Measurements from ENCODE around the gene CPE. TPM values are rescaled to one million over a fixed set of nuclear protein-coding genes. Genes with fewer than 3 reads are reported as not detected.

The CPE gene
- polyA plus RNA-seq, 6 donors from 2014 or later, result not detected

GRCh38 chr4:165518024-165518616 is 139.3 kb downstream of the CPE start:
- Mint-ChIP-seq H3K27me3 (peaks cover 0 to 9% (median 9%) of the 10 kb centered on the region in 3 donors), H3K27ac (no peak overlapping the region)

GRCh38 chr4:165518686-165519085 is 139.9 kb downstream of the CPE start:
- Mint-ChIP-seq H3K36me3 (no peaks in the 10 kb centered on the region), H3K27ac (no peak overlapping the region), H3K4me1 (no peaks in the 10 kb centered on the region), H3K4me3 (peak overlapping the region in 1 of 8 donors; percentile 58), H3K27me3 (peaks cover 0 to 4% (median 3%) of the 10 kb centered on the region in 3 donors), H3K9me3 (no peaks in the 10 kb centered on the region)
- DNase-seq, result no peak
- ATAC-seq (ENCODE audit: low read depth in 2 of 2), result no peak

More at GRCh38 chr4:165518024-165518616, 139.3 kb downstream of the CPE start:
- no peaks in the 10 kb centered on the region for H3K4me1 Mint-ChIP-seq
- no peaks in the 10 kb centered on the region for H3K9me3 Mint-ChIP-seq
- DNase-seq, result no peak
- H3K4me3 Mint-ChIP-seq, result no peak overlapping the region
- ATAC-seq (ENCODE audit: low read depth in 2 of 2), result no peak
- H3K36me3 Mint-ChIP-seq, result no peaks in the 10 kb centered on the region

- Mint-ChIP-seq H3K4me1 (no peaks in the 10 kb centered on the region), H3K27me3 (peaks cover 0 to 3% (median 0%) of the 10 kb centered on the region in 3 donors), H3K4me3 (no peak overlapping the region), H3K36me3 (no peaks in the 10 kb centered on the region), H3K9me3 (no peaks in the 10 kb centered on the region), H3K27ac (no peak overlapping the region)
- DNase-seq (no peak), ATAC-seq (ENCODE audit: low read depth in 2 of 2) (no peak)
Measured at GRCh38 chr4:165519591-165519990, 140.8 kb downstream of the CPE start.

DNA sequence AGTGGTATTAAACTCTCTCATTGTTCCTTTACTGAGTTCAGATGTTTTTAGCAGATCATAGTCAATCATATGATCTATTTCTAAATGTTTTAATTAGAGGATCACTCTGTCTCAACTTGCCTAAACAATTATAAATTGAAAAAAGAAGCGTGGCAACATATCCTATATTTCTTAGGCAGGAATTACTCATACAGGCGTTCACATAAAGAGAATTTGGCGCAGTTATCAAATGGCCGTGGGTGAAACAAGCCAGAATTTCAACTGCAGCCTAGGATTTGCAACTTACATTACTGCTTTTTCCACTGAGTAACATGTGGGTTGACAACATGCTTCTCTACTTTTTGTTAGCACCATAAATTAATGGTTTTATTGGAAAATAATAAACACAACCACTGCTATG is 141.3 kb downstream of the CPE start:
- no peaks in the 10 kb centered on the region for H3K9me3 Mint-ChIP-seq
- H3K27me3 Mint-ChIP-seq, result peaks cover 0 to 3% (median 0%) of the 10 kb centered on the region in 3 donors
- no peak for DNase-seq
- no peak overlapping the region for H3K4me3 Mint-ChIP-seq
- ATAC-seq (ENCODE audit: low read depth in 2 of 2), result no peak
- no peaks in the 10 kb centered on the region for H3K4me1 Mint-ChIP-seq
- H3K27ac Mint-ChIP-seq, result no peak overlapping the region
- H3K36me3 Mint-ChIP-seq, result no peaks in the 10 kb centered on the region

- no peak for DNase-seq
- no peak overlapping the region for H3K4me3 Mint-ChIP-seq
- H3K4me1 Mint-ChIP-seq, result no peaks in the 10 kb centered on the region
- ATAC-seq (ENCODE audit: low read depth in 2 of 2), result no peak
- H3K9me3 Mint-ChIP-seq, result no peaks in the 10 kb centered on the region
- no peaks in the 10 kb centered on the region for H3K27me3 Mint-ChIP-seq
- no peaks in the 10 kb centered on the region for H3K36me3 Mint-ChIP-seq
- no peak overlapping the region for H3K27ac Mint-ChIP-seq
Measured at GRCh38 chr4:165522050-165522449, 143.2 kb downstream of the CPE start.

GRCh38 chr4:165524532-165525190 is 145.9 kb downstream of the CPE start:
- Mint-ChIP-seq H3K27me3 (no peaks in the 10 kb centered on the region), H3K36me3 (no peaks in the 10 kb centered on the region), H3K4me1 (no peaks in the 10 kb centered on the region), H3K27ac (no peak overlapping the region), H3K9me3 (peaks cover 0 to 6% (median 0%) of the 10 kb centered on the region in 7 donors), H3K4me3 (peak overlapping the region in 1 of 8 donors; percentile 37)
- ATAC-seq (ENCODE audit: low read depth in 2 of 2) (no peak), DNase-seq (no peak)

DNA sequence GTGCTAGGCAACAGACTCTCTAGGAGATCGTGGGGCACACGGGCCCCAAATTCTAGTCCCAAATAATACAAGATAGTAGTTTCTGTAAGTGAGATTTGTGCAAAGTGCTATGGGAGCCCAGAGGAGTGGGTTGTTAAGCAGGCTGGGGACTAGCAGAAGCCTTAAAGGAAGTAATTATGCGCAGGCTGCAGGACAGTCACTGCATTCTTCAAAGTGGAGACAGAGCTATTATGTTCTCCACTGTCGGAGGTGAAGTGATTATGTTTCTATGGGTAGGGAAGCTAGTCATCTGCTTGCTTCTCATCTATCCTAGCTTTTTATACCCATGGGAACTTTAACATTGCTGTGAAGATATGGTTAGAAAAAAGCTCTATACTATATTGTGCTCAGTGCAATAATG is 154.2 kb downstream of the CPE start:
- no peaks in the 10 kb centered on the region for H3K36me3 Mint-ChIP-seq

DNA sequence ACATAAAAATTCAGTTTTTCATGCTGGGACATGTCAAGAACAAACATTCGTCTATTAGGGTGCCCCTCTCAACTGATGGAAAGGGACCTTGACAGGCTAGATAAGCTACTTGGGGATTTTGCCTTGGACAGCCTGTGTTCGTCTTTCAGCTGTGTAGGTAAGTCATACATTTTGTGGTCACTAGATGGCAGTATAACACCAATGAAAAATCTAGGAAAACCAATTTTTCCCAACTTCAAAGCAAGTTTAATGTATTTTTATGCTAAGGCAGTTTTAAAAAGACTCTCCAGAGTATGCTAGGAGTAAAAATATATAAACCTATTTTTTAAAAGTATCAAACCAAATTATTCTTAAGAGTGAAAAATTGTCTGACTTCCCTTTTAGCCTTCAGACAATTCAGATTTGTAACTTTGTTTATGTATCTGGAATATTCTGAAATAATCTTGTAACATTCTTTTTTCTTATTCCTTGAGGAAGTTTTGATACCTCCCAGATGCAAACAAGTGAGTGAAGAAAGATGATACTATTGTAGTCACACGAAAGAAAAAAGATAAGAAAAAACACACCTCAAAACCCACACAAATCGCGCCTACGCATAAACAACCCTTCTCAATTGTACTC is 158.3 kb downstream of the CPE start:
- H3K27me3 Mint-ChIP-seq, result no peaks in the 10 kb centered on the region
- H3K36me3 Mint-ChIP-seq, result no peaks in the 10 kb centered on the region
- DNase-seq (peak; percentile 3), ATAC-seq (ENCODE audit: low read depth in 2 of 2) (peak in 1 of 2 donors; percentile 32)
- H3K9me3 Mint-ChIP-seq, result no peaks in the 10 kb centered on the region
- H3K4me1 Mint-ChIP-seq, result no peaks in the 10 kb centered on the region
- H3K27ac Mint-ChIP-seq, result no peak overlapping the region
- no peak overlapping the region for H3K4me3 Mint-ChIP-seq

More for the DNA sequence above, 154.2 kb downstream of the CPE start:
- H3K4me1 Mint-ChIP-seq, result no peaks in the 10 kb centered on the region
- ATAC-seq (ENCODE audit: low read depth in 2 of 2) (no peak), DNase-seq (no peak)
- no peak overlapping the region for H3K4me3 Mint-ChIP-seq
- peaks cover 0 to 5% (median 0%) of the 10 kb centered on the region in 3 donors for H3K27me3 Mint-ChIP-seq
- H3K27ac Mint-ChIP-seq, result no peak overlapping the region
- H3K9me3 Mint-ChIP-seq, result peaks cover 0 to 6% (median 0%) of the 10 kb centered on the region in 7 donors

GRCh38 chr4:165539801-165540200 is 161.0 kb downstream of the CPE start:
- Mint-ChIP-seq H3K9me3 (no peaks in the 10 kb centered on the region), H3K27me3 (peaks cover 0 to 4% (median 0%) of the 10 kb centered on the region in 3 donors), H3K36me3 (no peaks in the 10 kb centered on the region), H3K27ac (peak overlapping the region in 1 of 6 donors; percentile 85), H3K4me1 (no peaks in the 10 kb centered on the region), H3K4me3 (peak overlapping the region in 1 of 8 donors; percentile 2)
- no peak for DNase-seq
- no peak for ATAC-seq (ENCODE audit: low read depth in 2 of 2)

GRCh38 chr4:165540206-165540830 is 161.5 kb downstream of the CPE start:
- H3K4me1 Mint-ChIP-seq, result no peaks in the 10 kb centered on the region
- peaks cover 0 to 4% (median 0%) of the 10 kb centered on the region in 3 donors for H3K27me3 Mint-ChIP-seq
- DNase-seq (no peak), ATAC-seq (ENCODE audit: low read depth in 2 of 2) (no peak)
- H3K36me3 Mint-ChIP-seq, result no peaks in the 10 kb centered on the region
- no peak overlapping the region for H3K27ac Mint-ChIP-seq
- H3K4me3 Mint-ChIP-seq, result no peak overlapping the region
- no peaks in the 10 kb centered on the region for H3K9me3 Mint-ChIP-seq

- Mint-ChIP-seq H3K27me3 (peaks cover 0 to 4% (median 0%) of the 10 kb centered on the region in 3 donors), H3K4me3 (no peak overlapping the region), H3K27ac (no peak overlapping the region), H3K9me3 (no peaks in the 10 kb centered on the region), H3K4me1 (peaks cover 0 to 3% (median 1%) of the 10 kb centered on the region in 3 donors), H3K36me3 (no peaks in the 10 kb centered on the region)
- DNase-seq, result no peak
- ATAC-seq (ENCODE audit: low read depth in 2 of 2), result no peak
Measured at GRCh38 chr4:165541851-165542459, 163.1 kb downstream of the CPE start.

DNA sequence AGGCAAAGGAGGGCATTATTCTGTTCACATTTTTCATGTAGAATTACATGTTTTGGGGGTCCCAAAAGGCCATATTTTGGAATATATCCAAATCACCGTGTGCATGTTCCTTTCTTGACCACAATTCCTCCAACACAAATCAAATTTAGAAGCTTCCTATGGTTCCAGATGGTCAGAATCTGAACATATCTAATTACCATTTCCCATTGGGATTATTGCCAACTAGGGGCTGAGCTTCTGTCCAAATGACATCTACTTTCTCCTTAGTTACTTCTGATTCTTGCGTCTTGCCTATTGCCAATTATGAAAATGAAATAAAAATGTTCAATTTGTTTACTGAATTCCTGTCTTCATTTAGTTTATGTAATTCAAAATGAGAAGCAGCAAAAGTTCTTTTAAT is 163.7 kb downstream of the CPE start:
- Mint-ChIP-seq H3K4me1 (peaks cover 0 to 4% (median 1%) of the 10 kb centered on the region in 3 donors), H3K36me3 (no peaks in the 10 kb centered on the region), H3K27ac (no peak overlapping the region), H3K9me3 (no peaks in the 10 kb centered on the region), H3K4me3 (no peak overlapping the region), H3K27me3 (peaks cover 0 to 4% (median 0%) of the 10 kb centered on the region in 3 donors)
- DNase-seq (no peak), ATAC-seq (ENCODE audit: low read depth in 2 of 2) (no peak)
